ENCODE results near the gene JMJD8.

- TF ChIP-seq CTCF (IDR thresholded peaks at IDR 0.05) (no peak), POLR2A (IDR thresholded peaks at IDR 0.05) (no peak)
These were observed 23.0 kb upstream of the JMJD8 start for GRCh38 chr16:707062-707538.

Measured in adrenal gland (tissue), 5 donors.